SU-DHL-6 (cell line): ENCODE data around the gene SETBP1.

Experiments used
- H2AFZ ChIP-seq: fragments of 200-600 bp; sonication (generic); 2 replicates; pipeline ENCODE4 v1.6.1; 2014; ENCODE audit warnings: low read depth, mild to moderate bottlenecking, moderate library complexity, mixed read lengths, antibody characterized with exemption, low read length; ENCODE audit not compliant: severe bottlenecking
- H3F3A ChIP-seq: fragments of 200-600 bp; shearing (Covaris generic); 2 replicates; pipeline ENCODE4 v1.6.0; 2016; ENCODE audit warnings: antibody characterized with exemption, mild to moderate bottlenecking; ENCODE audit not compliant: insufficient read depth
- H3K27ac ChIP-seq: fragments of 200-600 bp; sonication (generic); 2 replicates; pipeline ENCODE4 v1.5.1; 2016; ENCODE audit warnings: low read depth, mild to moderate bottlenecking, low read length, moderate library complexity, mixed read lengths
- H3K27me3 ChIP-seq: fragments of 200-600 bp; sonication (generic), shearing (Covaris generic); 2 replicates; pipeline ENCODE4 v1.6.0; 2014; ENCODE audit warnings: mild to moderate bottlenecking, low read length
- H3K36me3 ChIP-seq: fragments of 200-600 bp; sonication (generic); 2 replicates; pipeline ENCODE4 v1.6.1; 2014; ENCODE audit warnings: mild to moderate bottlenecking, low read length, mixed read lengths
- H3K4me2 ChIP-seq: fragments of 300-600, 200-600 bp; shearing (Covaris generic), sonication (generic); 2 replicates; pipeline ENCODE4 v1.6.0; 2014; ENCODE audit warnings: low read length, low read depth, mild to moderate bottlenecking; ENCODE audit not compliant: poor library complexity, severe bottlenecking
- H3K4me3 ChIP-seq: fragments of 200-600 bp; sonication (generic); 2 replicates; pipeline ENCODE4 v1.5.1; 2014; ENCODE audit warnings: antibody characterized with exemption, low read length, mild to moderate bottlenecking, mixed read lengths; ENCODE audit not compliant: insufficient read depth, poor library complexity, severe bottlenecking
- H3K79me2 ChIP-seq: fragments of 200-600 bp; sonication (generic); 2 replicates; pipeline ENCODE4 v1.6.1; 2014; ENCODE audit warnings: mild to moderate bottlenecking, low read length, moderate library complexity; ENCODE audit not compliant: insufficient read depth
- H3K9ac ChIP-seq: fragments of 200-600 bp; sonication (generic); 2 replicates; pipeline ENCODE4 v1.7.0; 2014; ENCODE audit warnings: mild to moderate bottlenecking, low read length
- H3K9me2 ChIP-seq: fragments of 200-600 bp; sonication (generic); replicated peaks from 2 replicates; pipeline ENCODE4 v1.6.1; 2014; ENCODE audit warnings: low read length; ENCODE audit not compliant: insufficient read depth
- H3K9me3 ChIP-seq: fragments of 200-600 bp; sonication (generic); 2 replicates; pipeline ENCODE4 v1.6.1; 2014; ENCODE audit warnings: low read length, mixed read lengths; ENCODE audit not compliant: insufficient read depth
- H4K20me1 ChIP-seq: fragments of 200-600 bp; sonication (generic); 2 replicates; pipeline ENCODE4 v1.6.1; 2014; ENCODE audit warnings: low read depth, mild to moderate bottlenecking, antibody characterized with exemption, low read length, moderate library complexity, mixed read lengths
- CTCF ChIP-seq: fragments of 200-600 bp; sonication (generic); IDR thresholded peaks from one replicate; pipeline ENCODE4 v1.5.1; 2017; ENCODE audit warnings: antibody characterized with exemption, mild to moderate bottlenecking, low read length, moderate library complexity; ENCODE audit not compliant: insufficient read depth, poor library complexity, severe bottlenecking
- EZH2phosphoT487 ChIP-seq: fragments of 200-600 bp; sonication (generic), shearing (Covaris generic); conservative IDR thresholded peaks from 2 replicates; pipeline ENCODE4 v1.6.1; 2018; ENCODE audit warnings: mild to moderate bottlenecking, antibody characterized with exemption, low read length, moderate library complexity, mixed read lengths

Gene SETBP1

GRCh38 chr18:44715245-44715644, 34.6 kb downstream of the SETBP1 start:
- Histone ChIP-seq H3K4me2 (no peak overlapping the region), H3K4me3 (no peak overlapping the region), H3K36me3 (no peaks in the 10 kb centered on the region), H2AFZ (no peak overlapping the region), H3K27me3 (no peaks in the 10 kb centered on the region), H3K79me2 (no peaks in the 10 kb centered on the region), H3K9me2 (no peaks in the 10 kb centered on the region), H3K9me3 (no peaks in the 10 kb centered on the region), H3K9ac (no peak overlapping the region), H3F3A (no peaks in the 10 kb centered on the region), H4K20me1 (no peaks in the 10 kb centered on the region), H3K27ac (no peak overlapping the region)
- TF ChIP-seq CTCF (no peak), EZH2phosphoT487 (no peak)

- no peaks in the 10 kb centered on the region for H3F3A ChIP-seq
- no peaks in the 10 kb centered on the region for H3K9me2 ChIP-seq
- H4K20me1 ChIP-seq: no peaks in the 10 kb centered on the region
- H3K9ac ChIP-seq: no peak overlapping the region
- TF ChIP-seq EZH2phosphoT487 (no peak), CTCF (no peak)
- H3K79me2 ChIP-seq: no peaks in the 10 kb centered on the region
- H3K9me3 ChIP-seq: no peaks in the 10 kb centered on the region
- no peak overlapping the region for H2AFZ ChIP-seq
- no peak overlapping the region for H3K4me3 ChIP-seq
- no peaks in the 10 kb centered on the region for H3K36me3 ChIP-seq
- H3K4me2 ChIP-seq: no peak overlapping the region
- H3K27me3 ChIP-seq: no peaks in the 10 kb centered on the region
- no peak overlapping the region for H3K27ac ChIP-seq
These were observed 35.2 kb downstream of the SETBP1 start for GRCh38 chr18:44715842-44716241.

- H3K4me2 ChIP-seq: no peak overlapping the region
- H3K79me2 ChIP-seq: no peaks in the 10 kb centered on the region
- H3K9me2 ChIP-seq: no peaks in the 10 kb centered on the region
- TF ChIP-seq EZH2phosphoT487 (no peak), CTCF (no peak)
- no peak overlapping the region for H2AFZ ChIP-seq
- no peaks in the 10 kb centered on the region for H3K9me3 ChIP-seq
- H3K4me3 ChIP-seq: no peak overlapping the region
- no peaks in the 10 kb centered on the region for H3F3A ChIP-seq
- H3K27me3 ChIP-seq: no peaks in the 10 kb centered on the region
- H4K20me1 ChIP-seq: no peaks in the 10 kb centered on the region
- H3K36me3 ChIP-seq: no peaks in the 10 kb centered on the region
- H3K9ac ChIP-seq: no peak overlapping the region
- H3K27ac ChIP-seq: no peak overlapping the region
These were observed 36.0 kb downstream of the SETBP1 start for GRCh38 chr18:44716697-44717163.
